Spleen (tissue), 7 donors: Measurements from ENCODE around the gene TCF3.

Source experiments
- CTCF ChIP-seq, 11 experiments: fragments of 200-600 bp in 7 of 11; fragments of 450-650 bp in 4 of 11; sonication (generic) in 4 of 11; IDR thresholded peaks in 8 of 11; conservative IDR thresholded peaks in 3 of 11; 1 replicate in 7 of 11; 2 replicates in 4 of 11; pipeline versions ENCODE4 v1.4.0 to v1.8.0; 2016 to 2021; ENCODE audit warnings: antibody characterized with exemption in 11 of 11, inconsistent platforms in 4 of 11, mild to moderate bottlenecking in 1 of 11
- POLR2AphosphoS5 ChIP-seq, 3 donors: sonication (generic); formaldehyde crosslinking; IDR thresholded peaks; one replicate each; pipeline ENCODE4 v1.5.1; 2017; ENCODE audit warnings: antibody characterized with exemption in 3 of 3
- donor health status: DM: no; HTN: no; CAD: no; lungs with moderate emphysema.
- donor health status: DM: no; HTN: no; CAD: no.
- donor health status: DM: no; HTN: no; CAD: no.

DNA sequence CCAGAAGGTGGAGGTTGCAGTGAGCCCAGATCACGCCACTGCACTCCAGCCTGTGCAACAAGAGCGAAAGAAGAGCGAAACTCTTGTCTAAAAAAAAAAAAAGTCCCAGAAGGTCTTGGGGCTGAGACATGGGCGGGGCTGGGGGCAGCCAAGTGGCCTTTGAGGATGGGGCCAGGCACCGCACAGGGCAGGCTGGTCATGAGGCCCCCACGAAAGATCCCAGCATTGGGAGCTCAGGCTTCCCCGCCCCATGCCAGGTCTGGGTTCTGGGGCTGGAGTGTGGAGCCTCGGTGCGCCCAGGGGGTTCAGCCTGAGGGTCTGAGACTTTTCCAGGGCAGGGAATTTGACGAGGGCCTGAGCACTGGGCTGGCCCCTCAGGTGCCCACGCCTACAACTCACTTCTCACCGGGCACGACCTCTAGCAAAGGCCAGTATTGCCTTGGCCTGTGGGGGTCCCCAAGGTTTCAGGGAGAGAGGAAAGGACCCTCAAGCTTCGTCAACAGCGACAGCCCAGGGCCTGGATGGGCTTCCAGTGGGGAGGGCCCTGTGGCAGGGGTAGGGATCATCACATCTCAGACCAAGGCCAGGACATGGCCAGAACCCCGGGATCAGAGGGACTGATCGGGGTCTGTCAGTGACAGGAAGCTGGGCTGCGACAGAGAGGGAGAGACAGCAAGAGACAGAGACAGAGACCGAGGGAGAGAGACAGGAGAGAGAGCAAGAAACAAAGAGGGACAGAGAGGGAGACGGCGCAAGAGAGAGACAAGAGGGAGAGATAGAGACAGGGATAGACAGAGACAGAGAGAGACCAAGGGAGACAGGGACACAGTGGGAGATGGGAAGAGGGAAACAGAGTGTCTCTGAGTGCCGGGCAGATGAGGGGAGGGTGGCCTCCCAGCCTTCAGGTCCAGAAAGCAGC is 76.8 kb downstream of the TCF3 start:
- TF ChIP-seq CTCF (IDR thresholded peaks at IDR 0.05 in 8 of 11, conservative IDR thresholded peaks at IDR 0.05 in 3 of 11) (no peak), POLR2AphosphoS5 (IDR thresholded peaks at IDR 0.05) (no peak)
